ENCODE data around the gene PAK6.

The PAK6 gene

GRCh38 chr15:40254452-40254851, 15.6 kb downstream of the PAK6 start:
- in situ Hi-C loops (cut with HindIII; ENCODE audit: low sequenced_read_pairs) = no loop called here
- DNase-seq (ENCODE audit: low read depth) = no peak
- no peak overlapping the region for H3K4me3 ChIP-seq (ENCODE audit: low read depth, low read length)
- TF ChIP-seq CTCF (IDR thresholded peaks at IDR 0.05; ENCODE audit: low read depth, low read length, missing control alignments) = no peak

GRCh38 chr15:40255033-40255432, 16.2 kb downstream of the PAK6 start:
- DNase-seq (ENCODE audit: low read depth) = no peak

GRCh38 chr15:40256638-40257235, 17.9 kb downstream of the PAK6 start:
- DNase-seq (ENCODE audit: low read depth) = no peak
- no peak for TF ChIP-seq CTCF (IDR thresholded peaks at IDR 0.05; ENCODE audit: low read depth, low read length, missing control alignments)
- H3K4me3 ChIP-seq (ENCODE audit: low read depth, low read length) = no peak overlapping the region
- in situ Hi-C loops (cut with HindIII; ENCODE audit: low sequenced_read_pairs) = no loop called here

More at GRCh38 chr15:40255033-40255432, 16.2 kb downstream of the PAK6 start:
- no peak for TF ChIP-seq CTCF (IDR thresholded peaks at IDR 0.05; ENCODE audit: low read depth, low read length, missing control alignments)
- no peak overlapping the region for H3K4me3 ChIP-seq (ENCODE audit: low read depth, low read length)
- in situ Hi-C loops (cut with HindIII; ENCODE audit: low sequenced_read_pairs) = no loop called here

- in situ Hi-C loops (cut with HindIII; ENCODE audit: low sequenced_read_pairs) = no loop called here
- no peak overlapping the region for H3K4me3 ChIP-seq (ENCODE audit: low read depth, low read length)
- DNase-seq (ENCODE audit: low read depth) = no peak
Observed at GRCh38 chr15:40257656-40258450, 19.0 kb downstream of the PAK6 start.

GRCh38 chr15:40258544-40258943, 19.7 kb downstream of the PAK6 start:
- no peak overlapping the region for H3K4me3 ChIP-seq (ENCODE audit: low read depth, low read length)
- no peak for DNase-seq (ENCODE audit: low read depth)
- in situ Hi-C loops (cut with HindIII; ENCODE audit: low sequenced_read_pairs) = no loop called here
- no peak for TF ChIP-seq CTCF (IDR thresholded peaks at IDR 0.05; ENCODE audit: low read depth, low read length, missing control alignments)

More at GRCh38 chr15:40257656-40258450, 19.0 kb downstream of the PAK6 start:
- no peak for TF ChIP-seq CTCF (IDR thresholded peaks at IDR 0.05; ENCODE audit: low read depth, low read length, missing control alignments)

- no peak for DNase-seq (ENCODE audit: low read depth)
- H3K4me3 ChIP-seq (ENCODE audit: low read depth, low read length) = no peak overlapping the region
- in situ Hi-C loops (cut with HindIII; ENCODE audit: low sequenced_read_pairs) = no loop called here
- TF ChIP-seq CTCF (IDR thresholded peaks at IDR 0.05; ENCODE audit: low read depth, low read length, missing control alignments) = no peak
Observed at GRCh38 chr15:40259021-40259420, 20.2 kb downstream of the PAK6 start.
